Cardiac muscle cell (in vitro differentiated cells and primary cell): ENCODE measurements around the gene HTR1D. TPM values are rescaled to one million over a fixed set of nuclear protein-coding genes. Genes with fewer than 3 reads are reported as not detected.

Experiments used
- DNase-seq, 2 donors: peaks; one replicate each; pipeline versions ENCODE4 v3.0.0 to v3.0.0-alpha.2; 2010 to 2017; ENCODE audit warnings: low read depth in 1 of 2, low spot score in 1 of 2
- H3K27ac ChIP-seq: fragments of 200-600 bp; sonication (generic); 2 replicates; pipeline ENCODE4 v1.5.1; 2016
- H3K27me3 ChIP-seq: fragments of 200-600 bp; sonication (generic); 2 replicates; pipeline ENCODE4 v1.6.0; 2016; ENCODE audit warnings: control low read depth
- H3K36me3 ChIP-seq: fragments of 200-600 bp; sonication (generic); 2 replicates; pipeline ENCODE4 v1.5.1; 2016; ENCODE audit warnings: control low read depth
- H3K4me1 ChIP-seq: fragments of 200-600 bp; sonication (generic); 2 replicates; pipeline ENCODE4 v1.8.1; 2017; ENCODE audit warnings: low read depth, mild to moderate bottlenecking, mixed run types
- H3K4me3 ChIP-seq: fragments of 200-600 bp; sonication (generic); 2 replicates; pipeline ENCODE4 v1.5.1; 2016; ENCODE audit warnings: mild to moderate bottlenecking
- H3K9me3 ChIP-seq: fragments of 200-600 bp; sonication (generic); 2 replicates; pipeline ENCODE4 v1.5.1; 2017; ENCODE audit warnings: low read depth, mild to moderate bottlenecking, control low read depth
- CTCF ChIP-seq: IDR thresholded peaks from 2 replicates; pipeline ENCODE4 v1.5.1; 2012; ENCODE audit warnings: low read depth, mild to moderate bottlenecking, low read length
- polyA plus RNA-seq: library from polyadenylated mRNA; unstranded; fragments of >200 nt; fragmentation: Nextera tagmentation; extraction: Ambion mirVana; gene quantifications from 2 replicates; pipeline ENCODE4 v1.2.1, GENCODE V29; 2016
- total RNA-seq: library from RNA; depleted of rRNA; stranded (reverse); fragments of >200 nt; gene quantifications from 2 replicates; pipeline ENCODE4 v1.2.3, GENCODE V29; 2016

HTR1D gene
- total and polyA plus RNA-seq, 2 experiments from 2014 or later = 0.09 TPM; not detected in 1

- DNase-seq = no peak
- H3K4me1 ChIP-seq = peaks cover 6% of the 10 kb centered on the region
- no peaks in the 10 kb centered on the region for H3K36me3 ChIP-seq
- H3K4me3 ChIP-seq = no peak overlapping the region
- no peak for TF ChIP-seq CTCF
- no peaks in the 10 kb centered on the region for H3K27me3 ChIP-seq
- no peaks in the 10 kb centered on the region for H3K9me3 ChIP-seq
- no peak overlapping the region for H3K27ac ChIP-seq
Measured at GRCh38 chr1:23152966-23153684, 64.2 kb downstream of the HTR1D start.

GRCh38 chr1:23150742-23151141 is 66.6 kb downstream of the HTR1D start:
- Histone ChIP-seq H3K4me1 (peaks cover 6% of the 10 kb centered on the region), H3K9me3 (no peaks in the 10 kb centered on the region), H3K27me3 (no peaks in the 10 kb centered on the region), H3K4me3 (no peak overlapping the region), H3K27ac (no peak overlapping the region), H3K36me3 (no peaks in the 10 kb centered on the region)
- no peak for TF ChIP-seq CTCF
- no peak for DNase-seq

GRCh38 chr1:23150125-23150524 is 67.2 kb downstream of the HTR1D start:
- H3K36me3 ChIP-seq = no peaks in the 10 kb centered on the region
- H3K27me3 ChIP-seq = no peaks in the 10 kb centered on the region
- no peak overlapping the region for H3K27ac ChIP-seq
- no peaks in the 10 kb centered on the region for H3K9me3 ChIP-seq
- no peak overlapping the region for H3K4me3 ChIP-seq
- no peak for TF ChIP-seq CTCF
- peaks cover 6% of the 10 kb centered on the region for H3K4me1 ChIP-seq
- no peak for DNase-seq

- no peak for TF ChIP-seq CTCF
- H3K27me3 ChIP-seq = no peaks in the 10 kb centered on the region
- peaks cover 13% of the 10 kb centered on the region for H3K4me1 ChIP-seq
- H3K9me3 ChIP-seq = no peaks in the 10 kb centered on the region
- DNase-seq = no peak
- no peak overlapping the region for H3K4me3 ChIP-seq
- no peaks in the 10 kb centered on the region for H3K36me3 ChIP-seq
- peak overlapping the region; percentile 38 for H3K27ac ChIP-seq
Measured at GRCh38 chr1:23149114-23149513, 68.2 kb downstream of the HTR1D start.

- Histone ChIP-seq H3K27ac (no peak overlapping the region), H3K27me3 (no peaks in the 10 kb centered on the region), H3K9me3 (no peaks in the 10 kb centered on the region), H3K4me1 (peaks cover 16% of the 10 kb centered on the region), H3K36me3 (no peaks in the 10 kb centered on the region), H3K4me3 (no peak overlapping the region)
- TF ChIP-seq CTCF = no peak
- no peak for DNase-seq
Measured at GRCh38 chr1:23148084-23148483, 69.2 kb downstream of the HTR1D start.

Other genes starting within 250 kb of the HTR1D start
- gene LACTBL1, start 244.6 kb downstream of the HTR1D start, total RNA-seq = not detected in 2 replicates
- gene LACTBL1, start 244.6 kb downstream of the HTR1D start, polyA plus RNA-seq = not detected in 2 replicates
- gene TEX46, start 201.7 kb downstream of the HTR1D start, total RNA-seq = not detected in 2 replicates
- gene TEX46, start 201.7 kb downstream of the HTR1D start, polyA plus RNA-seq = not detected in 2 replicates
- gene KDM1A, start 198.0 kb downstream of the HTR1D start, total RNA-seq = 149 and 168 TPM in 2 replicates
- 138 and 184 TPM in 2 replicates for gene KDM1A, start 198.0 kb downstream of the HTR1D start, polyA plus RNA-seq
- 19.7 and 26.6 TPM in 2 replicates for gene LUZP1, start 48.6 kb downstream of the HTR1D start, total RNA-seq
- gene LUZP1, start 48.6 kb downstream of the HTR1D start, polyA plus RNA-seq = 34.2 and 35.2 TPM in 2 replicates
- 122 and 142 TPM in 2 replicates for gene HNRNPR, start 126.8 kb upstream of the HTR1D start, total RNA-seq
- 149 and 154 TPM in 2 replicates for gene HNRNPR, start 126.8 kb upstream of the HTR1D start, polyA plus RNA-seq
- 46.3 and 52.1 TPM in 2 replicates for gene ZNF436, start 152.3 kb upstream of the HTR1D start, total RNA-seq
- 25.3 and 32.2 TPM in 2 replicates for gene ZNF436, start 152.3 kb upstream of the HTR1D start, polyA plus RNA-seq
- 150 and 203 TPM in 2 replicates for gene TCEA3, start 207.2 kb upstream of the HTR1D start, total RNA-seq
- gene TCEA3, start 207.2 kb upstream of the HTR1D start, polyA plus RNA-seq = 174 and 198 TPM in 2 replicates